Measurements from ENCODE around the gene KIAA0319L. TPM values are rescaled to one million over a fixed set of nuclear protein-coding genes. Genes with fewer than 3 reads are reported as not detected.

Gene KIAA0319L
- total and polyA plus RNA-seq, 12 donors, result 26.5 to 278 (median 76.8) TPM

DNA sequence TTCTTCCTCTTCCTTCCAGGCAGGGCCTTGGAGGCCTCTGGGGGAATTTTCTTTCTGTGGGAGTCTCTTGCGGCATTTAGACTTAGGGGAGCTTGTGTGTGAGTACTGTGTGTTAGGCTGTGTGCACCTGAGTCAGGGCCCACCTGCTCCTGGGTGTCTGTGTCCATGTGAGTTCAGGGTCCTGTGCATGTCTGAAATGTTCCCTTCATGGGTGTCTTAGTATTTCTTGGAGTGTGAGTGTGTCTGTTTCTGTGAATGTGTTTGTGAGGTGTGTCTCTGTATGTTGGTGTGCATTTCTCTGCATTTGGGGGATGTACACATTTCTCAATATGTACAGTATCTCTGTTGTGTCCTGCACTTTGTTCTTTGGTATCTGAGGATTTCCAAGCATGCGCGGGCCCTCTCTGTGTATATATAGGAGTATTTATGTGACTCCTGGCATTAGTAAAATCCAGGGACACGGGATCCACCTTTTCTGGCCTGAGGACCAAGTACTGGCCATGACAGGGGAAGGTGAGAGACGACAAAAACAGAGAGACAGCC is 18.3 kb upstream of the KIAA0319L start:
- Histone ChIP-seq H3K9me3 (replicated peaks in 1 of 3) (no peaks in the 10 kb centered on the region), H3K27ac (no peak overlapping the region), H3K4me3 (no peak overlapping the region), H3K4me1 (replicated peaks in 1 of 2) (peaks cover 6 to 15% of the 10 kb centered on the region in 2 donors), H3K36me3 (replicated peaks in 1 of 2) (no peaks in the 10 kb centered on the region), H3K27me3 (peaks cover 31% of the 10 kb centered on the region)
- intact Hi-C loops (cut with DNase I), result no loop called here
- WGBS, 4 donors, result 87 to 96% (median 90%) methylated on average over 5 of the region's 5 CpGs
- no peak for TF ChIP-seq POLR2A (IDR thresholded peaks at IDR 0.05)
- TF ChIP-seq, protein P1, sequence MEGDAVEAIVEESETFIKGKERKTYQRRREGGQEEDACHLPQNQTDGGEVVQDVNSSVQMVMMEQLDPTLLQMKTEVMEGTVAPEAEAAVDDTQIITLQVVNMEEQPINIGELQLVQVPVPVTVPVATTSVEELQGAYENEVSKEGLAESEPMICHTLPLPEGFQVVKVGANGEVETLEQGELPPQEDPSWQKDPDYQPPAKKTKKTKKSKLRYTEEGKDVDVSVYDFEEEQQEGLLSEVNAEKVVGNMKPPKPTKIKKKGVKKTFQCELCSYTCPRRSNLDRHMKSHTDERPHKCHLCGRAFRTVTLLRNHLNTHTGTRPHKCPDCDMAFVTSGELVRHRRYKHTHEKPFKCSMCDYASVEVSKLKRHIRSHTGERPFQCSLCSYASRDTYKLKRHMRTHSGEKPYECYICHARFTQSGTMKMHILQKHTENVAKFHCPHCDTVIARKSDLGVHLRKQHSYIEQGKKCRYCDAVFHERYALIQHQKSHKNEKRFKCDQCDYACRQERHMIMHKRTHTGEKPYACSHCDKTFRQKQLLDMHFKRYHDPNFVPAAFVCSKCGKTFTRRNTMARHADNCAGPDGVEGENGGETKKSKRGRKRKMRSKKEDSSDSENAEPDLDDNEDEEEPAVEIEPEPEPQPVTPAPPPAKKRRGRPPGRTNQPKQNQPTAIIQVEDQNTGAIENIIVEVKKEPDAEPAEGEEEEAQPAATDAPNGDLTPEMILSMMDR (IDR thresholded peaks at IDR 0.05), result no peak
- no peak for DNase-seq

DNA sequence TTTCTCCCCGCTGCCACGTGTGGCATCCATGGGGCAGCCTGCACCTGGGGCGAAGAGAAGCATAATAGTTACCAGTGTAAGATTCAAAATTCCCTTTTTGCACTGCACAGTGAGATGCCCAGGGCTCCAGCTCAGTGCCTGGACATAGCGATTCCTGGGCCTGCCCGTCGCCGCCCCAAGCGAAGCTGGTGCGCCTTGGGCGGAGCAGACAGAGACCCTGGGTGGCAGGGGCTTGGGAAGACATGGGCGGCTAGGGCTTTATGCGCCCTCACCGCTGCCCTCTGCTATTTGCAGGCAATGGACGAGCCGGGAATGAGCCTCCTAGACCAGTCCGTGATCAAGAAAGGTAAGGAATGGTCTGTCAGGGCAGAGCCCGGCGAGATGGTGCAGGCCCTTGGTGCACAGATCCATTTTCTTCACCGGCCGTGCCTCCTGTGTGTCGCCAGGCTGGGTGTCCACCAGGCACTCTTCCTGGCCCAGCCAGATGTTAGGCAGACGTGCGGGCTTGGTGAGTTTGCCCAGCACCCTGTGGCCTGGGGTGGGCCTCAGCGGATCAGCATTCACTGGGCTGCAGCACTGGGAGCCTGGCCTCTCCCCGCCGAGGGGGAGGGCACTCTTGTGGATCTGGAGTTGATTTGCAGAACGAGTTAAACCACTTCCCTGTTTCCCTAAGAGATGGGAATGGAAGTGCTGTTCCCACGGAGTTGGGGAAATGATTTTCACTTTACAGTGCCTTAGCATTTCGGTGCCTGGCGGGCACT is 17.6 kb upstream of the KIAA0319L start:
- no peak overlapping the region for H3K4me3 ChIP-seq
- 83 to 90% (median 90%) methylated on average over 16 to 30 of the region's 30 CpGs for WGBS, 4 donors
- intact Hi-C loops (cut with DNase I), result loop anchor here in 1 of 2 donors (5.0 kb wide), 1 partner anchor 202 kb away; no protein-coding TSS in a partner anchor
- H3K4me1 ChIP-seq (replicated peaks in 1 of 2), result peaks cover 6 to 21% of the 10 kb centered on the region in 2 donors
- no peaks in the 10 kb centered on the region for H3K36me3 ChIP-seq (replicated peaks in 1 of 2)
- H3K9me3 ChIP-seq (replicated peaks in 1 of 3), result no peaks in the 10 kb centered on the region
- no peak for DNase-seq
- H3K27me3 ChIP-seq, result peaks cover 31% of the 10 kb centered on the region
- H3K27ac ChIP-seq, result no peak overlapping the region
- TF ChIP-seq POLR2A (IDR thresholded peaks at IDR 0.05), result no peak
- TF ChIP-seq, protein P1 (IDR thresholded peaks at IDR 0.05), result no peak

DNA sequence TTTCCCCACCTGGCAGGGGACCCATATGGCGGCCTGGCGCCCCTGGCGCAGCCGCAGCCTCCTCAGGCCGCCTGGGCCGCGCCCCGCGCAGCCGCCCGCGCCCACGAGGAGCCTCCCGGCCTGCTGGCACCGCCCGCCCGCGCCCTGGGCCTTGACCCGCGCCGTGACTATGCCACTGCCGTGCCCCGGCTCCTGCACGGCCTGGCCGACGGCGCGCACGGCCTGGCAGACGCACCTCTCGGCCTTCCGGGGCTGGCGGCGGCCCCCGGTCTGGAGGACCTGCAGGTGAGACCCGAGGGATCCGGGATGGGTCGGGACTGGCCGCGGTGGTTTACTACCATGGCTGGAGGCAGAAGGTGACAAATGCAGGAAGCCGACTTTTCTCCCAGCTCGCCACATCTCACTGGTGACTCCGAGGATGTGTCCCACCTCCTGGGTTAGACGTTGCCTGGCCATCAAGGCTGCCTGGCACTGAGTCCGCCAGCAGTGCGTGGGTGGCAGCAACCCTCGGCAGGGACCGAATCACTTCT is 17.0 kb upstream of the KIAA0319L start:
- no peak overlapping the region for H3K27ac ChIP-seq
- WGBS, 4 donors, result 57 to 73% (median 64%) methylated on average over 10 to 48 of the region's 48 CpGs; no CpG with 5 or more reads in 1 of the 4 donors
- H3K27me3 ChIP-seq, result peaks cover 31% of the 10 kb centered on the region
- no peak overlapping the region for H3K4me3 ChIP-seq
- H3K36me3 ChIP-seq (replicated peaks in 1 of 2), result no peaks in the 10 kb centered on the region
- DNase-seq, result no peak
- H3K9me3 ChIP-seq (replicated peaks in 1 of 3), result no peaks in the 10 kb centered on the region
- intact Hi-C loops (cut with DNase I), result loop anchor here in 1 of 2 donors (5.0 kb wide), 1 partner anchor 203 kb away; no protein-coding TSS in a partner anchor
- TF ChIP-seq, protein P1 (IDR thresholded peaks at IDR 0.05), result no peak
- no peak for TF ChIP-seq POLR2A (IDR thresholded peaks at IDR 0.05)
- peaks cover 6 to 28% of the 10 kb centered on the region in 2 donors for H3K4me1 ChIP-seq (replicated peaks in 1 of 2)
